CD8-positive, alpha-beta memory T cell (primary cell): Measurements from ENCODE around the gene F8. TPM values are rescaled to one million over a fixed set of nuclear protein-coding genes. Genes with fewer than 3 reads are reported as not detected.

Experiments used
- CTCF ChIA-PET: fragments of 350-600 bp; sonication (Branson Sonifier 250); formaldehyde crosslinking; loops from one replicate; lab custom pipeline; 2021; ENCODE audit warnings: antibody characterized with exemption; lab: Charles Lee
- POLR2A ChIA-PET: fragments of 350-600 bp; sonication (Branson Sonifier 250); formaldehyde crosslinking; loops from one replicate; lab custom pipeline; 2021; ENCODE audit warnings: antibody characterized with exemption; lab: Charles Lee
- DNase-seq, 5 donors: peaks; one replicate each; pipeline versions ENCODE4 v3.0.0 to v3.0.0-alpha.2; 2020 to 2022; ENCODE audit warnings: mixed read lengths in 1 of 5
- H3K27ac ChIP-seq: one replicate; pipeline ENCODE4 v1.7.0; 2013; ENCODE audit warnings: low read depth, mild to moderate bottlenecking, low read length, moderate library complexity
- H3K27me3 ChIP-seq: 2 replicates; pipeline ENCODE4 v1.7.0; 2013; ENCODE audit warnings: low read length, mild to moderate bottlenecking; ENCODE audit not compliant: insufficient read depth, poor library complexity, severe bottlenecking
- H3K36me3 ChIP-seq: 2 replicates; pipeline ENCODE4 v1.7.0; 2013; ENCODE audit warnings: mild to moderate bottlenecking, low read length, moderate library complexity; ENCODE audit not compliant: insufficient read depth
- H3K4me1 ChIP-seq: 2 replicates; pipeline ENCODE4 v1.7.0; 2013; ENCODE audit warnings: mild to moderate bottlenecking, low read length, moderate library complexity; ENCODE audit not compliant: insufficient read depth
- H3K4me3 ChIP-seq: 2 replicates; pipeline ENCODE4 v1.7.0; 2013; ENCODE audit warnings: mild to moderate bottlenecking, low read length
- H3K9me3 ChIP-seq: 2 replicates; pipeline ENCODE4 v1.7.0; 2013; ENCODE audit warnings: mild to moderate bottlenecking, low read length
- H3K27ac Mint-ChIP-seq, 8 donors: one replicate each; pipeline ENCODE4 v1.8.0; 2020 to 2021; ENCODE audit warnings: mixed read lengths in 8 of 8, mild to moderate bottlenecking in 6 of 8, inconsistent platforms in 3 of 8, moderate library complexity in 3 of 8
- H3K27me3 Mint-ChIP-seq, 2 donors: one replicate each; pipeline ENCODE4 v1.8.0; 2020 to 2021; ENCODE audit warnings: mixed read lengths in 2 of 2, mild to moderate bottlenecking in 1 of 2, moderate library complexity in 1 of 2
- H3K36me3 Mint-ChIP-seq, 3 donors: one replicate each; pipeline ENCODE4 v1.8.0; 2020 to 2021; ENCODE audit warnings: mixed read lengths in 3 of 3, inconsistent platforms in 1 of 3, mild to moderate bottlenecking in 1 of 3
- H3K4me1 Mint-ChIP-seq, 3 donors: one replicate each; pipeline ENCODE4 v1.8.0; 2020 to 2021; ENCODE audit warnings: mixed read lengths in 3 of 3, inconsistent platforms in 1 of 3, mild to moderate bottlenecking in 1 of 3
- H3K4me3 Mint-ChIP-seq, 7 donors: one replicate each; pipeline ENCODE4 v1.8.0; 2020 to 2021; ENCODE audit warnings: mixed read lengths in 7 of 7, mild to moderate bottlenecking in 6 of 7, moderate library complexity in 4 of 7, inconsistent platforms in 2 of 7
- H3K9me3 Mint-ChIP-seq, 5 donors: one replicate each; pipeline ENCODE4 v1.8.0; 2020 to 2022; ENCODE audit warnings: mixed read lengths in 5 of 5, mild to moderate bottlenecking in 3 of 5, moderate library complexity in 2 of 5, inconsistent platforms in 1 of 5
- polyA plus RNA-seq: library from polyadenylated mRNA; unstranded; fragments of 300-500 nt; fragmentation: Illumina TruSeq; gene quantifications from one replicate; pipeline ENCODE4 v1.2.3, GENCODE V29; 2021
- total RNA-seq, 2 experiments: library from RNA; stranded (reverse); gene quantifications; one replicate each; pipeline ENCODE4 v1.2.3, GENCODE V29; 2021

Gene F8
- total and polyA plus RNA-seq, 3 experiments from 2014 or later: 10.8 to 15.2 (median 11.9) TPM

GRCh38 chrX:154793084-154793795, 229.3 kb downstream of the F8 start:
- Histone ChIP-seq H3K27me3 (no peaks in the 10 kb centered on the region), H3K9me3 (no peaks in the 10 kb centered on the region), H3K36me3 (no peaks in the 10 kb centered on the region), H3K4me3 (no peak overlapping the region), H3K4me1 (no peaks in the 10 kb centered on the region), H3K27ac (no peak overlapping the region)
- Mint-ChIP-seq H3K27me3 (peaks cover 0 to 4% of the 10 kb centered on the region in 2 donors), H3K4me1 (no peaks in the 10 kb centered on the region), H3K27ac (peak overlapping the region in 1 of 8 donors; percentile 39), H3K4me3 (no peak overlapping the region), H3K36me3 (no peaks in the 10 kb centered on the region), H3K9me3 (no peaks in the 10 kb centered on the region)
- DNase-seq: no peak
- ChIA-PET CTCF (no interaction called here), POLR2A (no interaction called here)

DNA sequence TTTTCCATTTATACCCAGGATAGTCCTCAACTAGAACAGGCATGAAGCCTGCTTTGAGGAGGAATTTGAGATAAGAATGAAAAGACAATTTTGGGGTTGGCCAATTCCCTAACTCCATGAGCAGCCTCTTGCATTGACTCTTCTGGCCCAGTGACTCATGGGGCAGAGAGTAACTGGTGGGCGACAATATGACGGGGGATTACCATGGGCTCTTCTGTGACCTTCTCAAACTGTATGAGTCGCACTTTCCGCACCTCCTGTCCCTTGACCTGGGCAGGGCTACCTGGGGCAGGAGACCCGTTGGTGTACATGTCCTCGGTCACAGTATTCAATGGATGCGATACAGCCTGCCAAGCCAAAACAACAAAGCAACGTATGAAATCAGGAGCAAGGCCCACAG, 230.6 kb downstream of the F8 start:
- ChIA-PET POLR2A (no interaction called here), CTCF (no interaction called here)
- Mint-ChIP-seq H3K9me3 (no peaks in the 10 kb centered on the region), H3K36me3 (no peaks in the 10 kb centered on the region), H3K4me3 (no peak overlapping the region), H3K4me1 (no peaks in the 10 kb centered on the region), H3K27ac (no peak overlapping the region), H3K27me3 (peaks cover 0 to 1% of the 10 kb centered on the region in 2 donors)
- Histone ChIP-seq H3K27ac (no peak overlapping the region), H3K4me3 (no peak overlapping the region), H3K4me1 (no peaks in the 10 kb centered on the region), H3K27me3 (no peaks in the 10 kb centered on the region), H3K9me3 (no peaks in the 10 kb centered on the region), H3K36me3 (no peaks in the 10 kb centered on the region)
- no peak for DNase-seq

GRCh38 chrX:154791467-154791866, 231.1 kb downstream of the F8 start:
- H3K4me1 Mint-ChIP-seq: no peaks in the 10 kb centered on the region
- ChIA-PET CTCF (no interaction called here), POLR2A (no interaction called here)
- Histone ChIP-seq H3K27ac (no peak overlapping the region), H3K27me3 (no peaks in the 10 kb centered on the region), H3K4me3 (no peak overlapping the region), H3K4me1 (no peaks in the 10 kb centered on the region), H3K9me3 (no peaks in the 10 kb centered on the region), H3K36me3 (no peaks in the 10 kb centered on the region)
- no peaks in the 10 kb centered on the region for H3K36me3 Mint-ChIP-seq
- peaks cover 0 to 1% of the 10 kb centered on the region in 2 donors for H3K27me3 Mint-ChIP-seq
- no peak overlapping the region for H3K27ac Mint-ChIP-seq
- H3K9me3 Mint-ChIP-seq: no peaks in the 10 kb centered on the region
- no peak for DNase-seq
- H3K4me3 Mint-ChIP-seq: no peak overlapping the region

Other genes starting within 250 kb of the F8 start
- gene MPP1, start 217.2 kb downstream of the F8 start, total RNA-seq: 10 to 100 TPM; 12.8 to 13.0 TPM
- gene MPP1, start 217.2 kb downstream of the F8 start, polyA plus RNA-seq: 14.7 TPM
- not detected for gene SMIM9, start 188.1 kb downstream of the F8 start, total RNA-seq
- gene SMIM9, start 188.1 kb downstream of the F8 start, polyA plus RNA-seq: not detected
- gene F8A1, start 136.4 kb downstream of the F8 start, total RNA-seq: 10 to 100 TPM; 45.2 to 48.0 TPM
- gene F8A1, start 136.4 kb downstream of the F8 start, polyA plus RNA-seq: 83.7 TPM
- 100 to 1,000 TPM in 1 of 2 experiments, 10 to 100 TPM in 1; 96.4 to 104 TPM for gene FUNDC2, start 4.1 kb upstream of the F8 start, total RNA-seq
- gene FUNDC2, start 4.1 kb upstream of the F8 start, polyA plus RNA-seq: 178 TPM
- 1 to 10 TPM; 3.6 to 4.3 TPM for gene CMC4, start 48.4 kb upstream of the F8 start, total RNA-seq
- gene CMC4, start 48.4 kb upstream of the F8 start, polyA plus RNA-seq: 28.7 TPM
- 10 to 100 TPM; 22.6 to 24.2 TPM for gene MTCP1, start 48.4 kb upstream of the F8 start, total RNA-seq
- 21.8 TPM for gene MTCP1, start 48.4 kb upstream of the F8 start, polyA plus RNA-seq
- gene BRCC3, start 48.8 kb upstream of the F8 start, total RNA-seq: 10 to 100 TPM; 37.0 to 41.3 TPM
- 27.3 TPM for gene BRCC3, start 48.8 kb upstream of the F8 start, polyA plus RNA-seq
- gene VBP1, start 193.7 kb upstream of the F8 start, total RNA-seq: 10 to 100 TPM; 80.1 to 86.3 TPM
- gene VBP1, start 193.7 kb upstream of the F8 start, polyA plus RNA-seq: 78.9 TPM
- gene RAB39B, start 241.8 kb upstream of the F8 start, total RNA-seq: 10 to 100 TPM; 12.0 to 12.5 TPM
- 7.2 TPM for gene RAB39B, start 241.8 kb upstream of the F8 start, polyA plus RNA-seq